Measurements from ENCODE around the gene METTL6.
"Not testable (repeated sequence)": the region's sequence is repeated elsewhere in the genome, so short reads cannot be mapped to it uniquely, and the experiment has no call there.

Gene METTL6

GRCh38 chr3:15384510-15385237 lies 42.7 kb downstream of the METTL6 start:
- DNase-seq = no peak
- in situ Hi-C loops (cut with HindIII; ENCODE audit: low pct_ligation_motif_present, low pct_unique_long_range_greater_than_20kb, low sequenced_read_pairs) = no loop called here

GRCh38 chr3:15382405-15382923 lies 44.9 kb downstream of the METTL6 start:
- in situ Hi-C loops (cut with HindIII; ENCODE audit: low pct_ligation_motif_present, low pct_unique_long_range_greater_than_20kb, low sequenced_read_pairs) = no loop called here

GRCh38 chr3:15380980-15381890 lies 46.1 kb downstream of the METTL6 start:
- in situ Hi-C loops (cut with HindIII; ENCODE audit: low pct_ligation_motif_present, low pct_unique_long_range_greater_than_20kb, low sequenced_read_pairs) = no loop called here
- DNase-seq = no peak

More at GRCh38 chr3:15382405-15382923, 44.9 kb downstream of the METTL6 start:
- no peak for DNase-seq

- in situ Hi-C loops (cut with HindIII; ENCODE audit: low pct_ligation_motif_present, low pct_unique_long_range_greater_than_20kb, low sequenced_read_pairs) = no loop called here
- DNase-seq = peak; percentile 87
These were observed 49.2 kb downstream of the METTL6 start for GRCh38 chr3:15377961-15378791.

- no peak for DNase-seq
- in situ Hi-C loops (cut with HindIII; ENCODE audit: low pct_ligation_motif_present, low pct_unique_long_range_greater_than_20kb, low sequenced_read_pairs) = no loop called here
These were observed 51.8 kb downstream of the METTL6 start for GRCh38 chr3:15375461-15376000.

GRCh38 chr3:15372918-15373317 lies 54.4 kb downstream of the METTL6 start:
- in situ Hi-C loops (cut with HindIII; ENCODE audit: low pct_ligation_motif_present, low pct_unique_long_range_greater_than_20kb, low sequenced_read_pairs) = no loop called here
- no peak for DNase-seq

- DNase-seq = no peak
- in situ Hi-C loops (cut with HindIII; ENCODE audit: low pct_ligation_motif_present, low pct_unique_long_range_greater_than_20kb, low sequenced_read_pairs) = no loop called here
These were observed 58.7 kb downstream of the METTL6 start for GRCh38 chr3:15368561-15369135.

GRCh38 chr3:15367059-15367458 lies 60.3 kb downstream of the METTL6 start:
- in situ Hi-C loops (cut with HindIII; ENCODE audit: low pct_ligation_motif_present, low pct_unique_long_range_greater_than_20kb, low sequenced_read_pairs) = no loop called here
- no peak for DNase-seq

- DNase-seq; in situ Hi-C loops (cut with HindIII; ENCODE audit: low pct_ligation_motif_present, low pct_unique_long_range_greater_than_20kb, low sequenced_read_pairs): not testable (repeated sequence)
These were observed 63.3 kb downstream of the METTL6 start for GRCh38 chr3:15364078-15364477.

GRCh38 chr3:15361494-15362214 lies 65.7 kb downstream of the METTL6 start:
- no peak for DNase-seq
- in situ Hi-C loops (cut with HindIII; ENCODE audit: low pct_ligation_motif_present, low pct_unique_long_range_greater_than_20kb, low sequenced_read_pairs) = no loop called here

- no peak for DNase-seq
- in situ Hi-C loops (cut with HindIII; ENCODE audit: low pct_ligation_motif_present, low pct_unique_long_range_greater_than_20kb, low sequenced_read_pairs) = no loop called here
These were observed 66.4 kb downstream of the METTL6 start for GRCh38 chr3:15360788-15361493.

All from ACHN (cell line).